GM18868 (cell line): Measurements from ENCODE around the gene RABGAP1L.
"Not testable (repeated sequence)": the region's sequence is repeated elsewhere in the genome, so short reads cannot be mapped to it uniquely, and the experiment has no call there.

Experiments
- ATAC-seq: cut with Tn5 transposase; IDR thresholded peaks from one replicate; pipeline ENCODE4 v1.9.1; 2021; ENCODE audit warnings: mild to moderate bottlenecking, moderate library complexity; ENCODE audit not compliant: unreplicated experiment

The RABGAP1L gene

GRCh38 chr1:174153085-174153824 lies 6.1 kb upstream of the RABGAP1L start:
- ATAC-seq = peak; percentile 69

- ATAC-seq = no peak
These were observed 5.6 kb upstream of the RABGAP1L start for GRCh38 chr1:174153825-174154107.

GRCh38 chr1:174156437-174156836 lies 2.9 kb upstream of the RABGAP1L start:
- no peak for ATAC-seq

- ATAC-seq = peak; percentile 55
These were observed 2.0 kb upstream of the RABGAP1L start for GRCh38 chr1:174157157-174157806.

- ATAC-seq = no peak
These were observed 511 bp upstream of the RABGAP1L start for GRCh38 chr1:174158767-174159251.

- ATAC-seq = no peak
These were observed 771 bp downstream of the RABGAP1L start for GRCh38 chr1:174160109-174160473.

- no peak for ATAC-seq
These were observed 1.3 kb downstream of the RABGAP1L start for GRCh38 chr1:174160603-174161002.

GRCh38 chr1:174161813-174162212 lies 2.5 kb downstream of the RABGAP1L start:
- no peak for ATAC-seq

GRCh38 chr1:174164826-174165225 lies 5.5 kb downstream of the RABGAP1L start:
- no peak for ATAC-seq

GRCh38 chr1:174165471-174166137 lies 6.3 kb downstream of the RABGAP1L start:
- ATAC-seq = peak; percentile 30

GRCh38 chr1:174166530-174167264 lies 7.4 kb downstream of the RABGAP1L start:
- no peak for ATAC-seq

- ATAC-seq = peak; percentile 37
These were observed 8.0 kb downstream of the RABGAP1L start for GRCh38 chr1:174167265-174167803.

- no peak for ATAC-seq
These were observed 10.0 kb downstream of the RABGAP1L start for GRCh38 chr1:174169342-174169741.

- ATAC-seq = no peak
These were observed 11.8 kb downstream of the RABGAP1L start for GRCh38 chr1:174171073-174171472.

GRCh38 chr1:174174461-174175329 lies 15.4 kb downstream of the RABGAP1L start:
- peak; percentile 92 for ATAC-seq

- not testable (repeated sequence) for ATAC-seq
These were observed 19.1 kb downstream of the RABGAP1L start for GRCh38 chr1:174178459-174178858.

- ATAC-seq = no peak
These were observed 30.2 kb downstream of the RABGAP1L start for GRCh38 chr1:174189428-174190062.

GRCh38 chr1:174190691-174191199 lies 31.4 kb downstream of the RABGAP1L start:
- ATAC-seq = no peak

GRCh38 chr1:174191349-174191862 lies 32.1 kb downstream of the RABGAP1L start:
- ATAC-seq = no peak
